CD4-positive, alpha-beta T cell treated with Interleukin-21 for 1 hour (primary cell): ENCODE results near the gene SLC10A1.

Experiments used
- DNase-seq: peaks from one replicate; pipeline ENCODE4 v3.0.0-alpha.2; 2020

SLC10A1 gene

DNA sequence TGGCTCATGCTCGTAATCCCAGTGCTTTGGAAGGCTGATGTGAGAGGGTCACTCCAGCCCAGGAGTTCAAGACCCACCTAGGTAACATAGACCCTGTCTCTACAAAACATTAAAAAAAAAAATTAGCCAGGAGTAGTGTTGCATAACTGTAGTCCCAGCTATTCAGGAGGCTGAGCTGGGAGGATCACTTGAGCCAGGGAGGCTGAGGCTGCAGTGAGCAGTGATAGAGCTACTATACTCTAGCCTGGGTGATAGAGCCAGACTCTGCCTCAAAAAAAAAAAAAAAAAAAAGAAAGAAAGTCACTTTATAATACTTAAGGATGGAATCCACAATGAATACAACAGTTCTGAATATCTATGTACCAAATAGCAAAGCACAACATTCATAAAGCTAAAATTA, 10.2 kb upstream of the SLC10A1 start:
- no peak for DNase-seq

GRCh38 chr14:69804902-69805301, 7.9 kb upstream of the SLC10A1 start:
- no peak for DNase-seq

GRCh38 chr14:69803753-69804152, 6.7 kb upstream of the SLC10A1 start:
- DNase-seq: no peak

- no peak for DNase-seq
Observed at GRCh38 chr14:69798339-69798735, 1.3 kb upstream of the SLC10A1 start.

DNA sequence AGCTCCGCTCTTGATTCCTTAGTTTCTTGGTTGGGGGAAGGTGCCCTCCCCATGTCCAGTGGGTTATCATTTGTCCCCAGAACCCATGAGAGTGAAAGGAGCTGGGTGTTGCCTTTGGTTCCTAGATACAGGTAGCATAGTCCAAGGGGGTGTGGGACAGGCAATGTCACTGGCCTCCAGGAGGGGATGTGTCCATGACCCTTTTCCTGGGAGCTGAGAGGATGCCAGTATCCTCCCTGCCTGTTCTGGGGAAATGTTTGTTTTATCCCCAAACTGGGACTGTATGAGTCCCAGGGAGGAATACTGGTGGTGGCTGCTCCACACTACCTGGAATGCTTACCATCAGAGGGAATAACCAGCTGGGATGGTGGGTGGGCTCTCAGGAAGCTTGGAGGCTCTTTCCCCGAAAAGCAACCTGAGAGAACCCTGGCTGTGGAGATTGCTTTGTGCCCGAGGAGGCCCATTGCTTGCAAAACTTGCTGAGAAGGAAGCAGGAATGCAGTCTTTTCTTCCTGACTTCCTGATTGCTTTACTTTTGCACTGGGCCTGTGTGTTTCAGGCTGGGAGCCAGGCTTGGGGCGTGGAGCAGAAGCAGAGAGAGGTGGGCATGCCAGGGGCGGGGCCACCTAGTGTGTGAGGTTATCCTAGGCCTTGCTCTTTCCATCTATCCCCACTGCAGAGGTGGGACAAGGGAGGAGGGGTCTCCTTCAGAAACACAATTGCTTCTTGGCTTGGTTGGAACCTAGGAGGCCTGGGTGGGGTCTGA, 715 bp upstream of the SLC10A1 start:
- no peak for DNase-seq

- DNase-seq: no peak
Observed at GRCh38 chr14:69795691-69796090, 1.4 kb downstream of the SLC10A1 start.

- no peak for DNase-seq
Observed at GRCh38 chr14:69794791-69795190, 2.2 kb downstream of the SLC10A1 start.

- DNase-seq: no peak
Observed at GRCh38 chr14:69792887-69793421, 4.1 kb downstream of the SLC10A1 start.

- DNase-seq: no peak
Observed at GRCh38 chr14:69789118-69789640, 7.9 kb downstream of the SLC10A1 start.

DNA sequence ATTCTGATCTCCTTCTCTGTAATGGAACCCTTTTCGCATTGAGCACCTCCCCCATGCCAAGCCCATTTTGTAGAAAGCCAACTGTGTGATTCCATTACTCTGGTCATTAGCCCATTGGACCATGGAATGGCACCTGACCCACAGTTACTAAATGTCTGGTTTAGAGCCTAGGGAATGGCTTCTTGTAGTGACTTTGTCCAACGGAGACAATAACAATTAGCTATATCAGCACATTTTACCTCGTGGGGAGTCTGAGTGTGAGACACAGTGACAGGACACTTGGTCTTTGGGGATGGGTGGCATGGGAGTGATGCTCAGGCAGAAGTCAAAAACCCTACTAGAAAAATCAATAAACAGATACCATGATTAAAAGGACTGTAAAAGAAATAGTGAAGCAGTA, 10.4 kb downstream of the SLC10A1 start:
- no peak for DNase-seq

DNA sequence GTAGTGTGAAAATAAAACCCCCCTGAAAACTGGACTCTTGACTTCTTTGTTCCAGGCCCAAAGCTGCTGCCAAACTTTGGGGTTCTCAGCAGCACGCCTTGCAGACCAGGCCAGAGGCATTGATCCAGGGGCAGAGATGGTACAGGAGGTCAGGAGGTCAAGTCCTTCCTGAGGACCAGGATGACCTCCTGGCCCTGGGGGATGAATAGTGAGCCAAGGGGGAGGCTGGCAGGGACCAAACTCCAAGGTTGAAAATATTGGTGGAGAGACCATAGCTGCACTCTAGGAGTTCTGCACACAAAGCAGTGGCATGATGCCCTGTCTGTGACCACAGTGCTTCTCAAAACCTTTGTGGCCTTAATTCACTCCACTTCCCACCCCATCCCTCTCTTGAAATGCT, 12.1 kb downstream of the SLC10A1 start:
- DNase-seq: no peak

DNA sequence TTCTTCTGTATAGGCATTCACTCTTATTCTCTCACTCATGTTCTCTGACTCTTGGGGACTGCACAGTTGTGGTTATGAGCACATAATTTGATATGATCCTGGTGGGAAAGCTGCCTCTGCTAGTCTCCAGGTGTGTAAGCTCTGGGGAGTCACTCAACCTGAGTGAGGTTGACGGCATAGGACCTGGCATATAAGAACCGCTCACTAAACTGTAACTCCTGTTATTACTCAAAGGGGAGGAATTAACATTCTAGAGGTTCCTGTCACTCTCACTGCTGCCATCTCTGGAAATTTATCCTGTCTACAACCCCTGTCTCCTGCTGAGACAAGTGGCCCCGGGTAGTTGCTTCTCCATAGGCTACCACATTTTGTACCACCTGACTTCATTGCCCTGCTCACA, 16.1 kb downstream of the SLC10A1 start:
- DNase-seq: no peak

- no peak for DNase-seq
Observed at GRCh38 chr14:69780092-69780491, 16.9 kb downstream of the SLC10A1 start.

GRCh38 chr14:69779088-69779487, 18.0 kb downstream of the SLC10A1 start:
- DNase-seq: no peak

DNA sequence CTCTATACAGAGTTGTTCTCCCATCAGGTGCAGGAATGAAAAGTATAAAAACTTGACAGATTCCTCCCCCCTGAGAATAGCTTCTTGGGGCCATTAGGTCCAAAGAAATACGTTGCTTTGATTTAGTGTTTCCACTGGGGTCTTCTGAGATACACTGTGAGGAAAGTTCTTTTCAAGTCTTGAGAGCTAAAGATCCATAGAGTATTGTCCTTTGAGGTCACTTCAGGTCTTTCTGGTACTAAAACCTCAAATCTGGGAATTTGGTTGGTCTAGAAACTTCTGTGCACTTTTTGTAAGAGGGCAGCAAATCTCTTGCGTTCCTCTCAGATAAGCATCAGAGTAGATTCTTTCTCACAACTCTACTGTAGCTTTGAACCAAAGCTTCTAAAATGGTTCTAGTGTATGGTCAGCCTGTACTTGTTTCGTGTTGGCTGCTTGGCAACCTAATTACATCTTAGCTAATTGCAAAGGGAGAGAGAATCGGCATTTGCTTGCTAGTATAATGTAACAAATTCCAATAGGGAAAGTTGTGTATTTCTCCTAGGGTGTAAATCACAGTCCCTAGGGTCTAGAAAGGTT, 20.1 kb downstream of the SLC10A1 start:
- no peak for DNase-seq

- DNase-seq: no peak
Observed at GRCh38 chr14:69775012-69775411, 22.0 kb downstream of the SLC10A1 start.

DNA sequence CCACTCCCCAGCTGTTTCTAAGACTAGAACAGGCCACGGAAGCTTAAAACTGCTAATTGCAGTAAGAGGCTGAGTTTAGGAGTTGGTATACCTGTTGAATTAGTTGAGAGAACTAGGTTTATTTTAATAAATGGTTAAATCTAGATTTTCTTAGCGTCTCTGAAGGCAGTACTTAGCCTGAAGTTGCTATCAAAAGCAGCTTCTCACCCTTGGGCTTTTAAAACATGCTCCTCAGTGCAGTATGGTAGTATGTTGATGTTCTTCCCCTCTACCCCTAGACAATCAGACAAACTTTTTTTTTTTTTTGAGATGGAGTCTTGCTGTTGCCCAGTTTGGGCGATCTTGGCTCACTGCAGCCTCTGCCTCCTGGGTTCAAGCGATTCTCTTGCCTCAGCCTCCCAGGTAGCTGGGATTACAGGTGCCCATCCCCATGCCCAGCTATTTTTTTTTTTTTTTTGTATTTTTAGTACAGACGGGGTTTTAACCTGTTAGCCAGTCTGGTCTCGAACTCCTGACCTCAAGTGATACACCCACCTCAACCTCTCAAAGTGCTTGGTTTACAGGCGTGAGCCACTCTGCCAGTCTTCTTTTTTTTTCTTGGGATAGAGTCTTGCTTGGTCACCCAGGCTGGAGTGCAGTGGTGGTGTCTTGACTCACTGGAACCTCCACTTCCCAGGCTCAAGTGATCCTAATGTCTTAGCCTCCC, 23.3 kb downstream of the SLC10A1 start:
- DNase-seq: no peak

DNA sequence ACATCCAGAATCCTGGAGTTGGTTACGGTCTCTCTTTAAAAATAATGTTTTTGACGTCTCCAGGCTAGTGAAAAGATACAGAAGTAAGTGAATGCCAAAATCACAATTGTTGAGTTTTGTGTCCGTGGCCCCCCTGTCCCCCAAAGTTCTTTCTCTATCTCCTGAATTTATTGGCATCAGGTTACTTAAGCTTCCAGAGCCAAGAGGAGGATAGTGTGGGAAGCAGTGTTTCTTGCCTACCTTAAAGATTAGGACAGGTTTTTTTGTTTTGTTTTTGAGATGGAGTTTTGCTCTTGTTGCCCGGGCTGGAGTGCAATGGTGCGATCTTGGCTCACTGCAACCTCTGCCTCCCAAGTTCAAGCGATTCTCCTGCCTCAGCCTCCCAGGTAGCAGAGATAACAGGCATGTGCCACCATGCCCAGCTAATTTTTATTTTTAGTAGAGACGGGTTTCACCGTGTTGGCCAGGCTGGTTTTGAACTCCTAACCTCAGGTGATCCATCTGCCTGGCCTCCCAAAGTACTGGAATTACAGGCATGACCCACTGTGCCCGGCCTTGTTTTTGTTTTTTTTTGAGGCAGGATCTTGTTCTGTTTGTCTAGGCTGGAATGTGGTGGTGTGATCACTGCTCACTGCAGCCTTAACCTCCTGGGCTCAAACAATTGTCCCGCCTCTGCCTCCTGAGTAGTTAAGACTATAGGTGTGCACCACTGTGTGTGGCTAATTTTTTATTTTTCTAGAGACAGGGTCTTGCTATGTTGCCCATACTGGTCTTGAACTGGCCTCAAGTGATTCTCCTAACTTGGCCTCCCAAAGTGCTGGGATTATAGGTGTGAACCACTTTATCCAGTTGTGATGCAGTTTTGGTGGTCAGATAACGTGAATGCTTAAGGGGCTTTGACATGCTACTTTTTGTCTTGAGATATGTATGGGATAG, 24.7 kb downstream of the SLC10A1 start:
- DNase-seq: no peak

DNA sequence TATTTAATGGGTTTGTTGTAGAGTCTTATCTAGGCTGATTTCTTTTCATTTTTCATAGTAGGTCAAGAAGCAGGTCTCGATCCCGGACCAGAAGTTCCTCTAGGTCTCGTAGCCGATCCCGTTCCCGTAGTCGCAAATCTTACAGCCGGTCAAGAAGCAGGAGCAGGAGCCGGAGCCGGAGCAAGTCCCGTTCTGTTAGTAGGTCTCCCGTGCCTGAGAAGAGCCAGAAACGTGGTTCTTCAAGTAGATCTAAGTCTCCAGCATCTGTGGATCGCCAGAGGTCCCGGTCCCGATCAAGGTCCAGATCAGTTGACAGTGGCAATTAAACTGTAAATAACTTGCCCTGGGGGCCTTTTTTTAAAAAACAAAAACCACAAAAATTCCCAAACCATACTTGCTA, 25.9 kb downstream of the SLC10A1 start:
- DNase-seq: no peak

DNA sequence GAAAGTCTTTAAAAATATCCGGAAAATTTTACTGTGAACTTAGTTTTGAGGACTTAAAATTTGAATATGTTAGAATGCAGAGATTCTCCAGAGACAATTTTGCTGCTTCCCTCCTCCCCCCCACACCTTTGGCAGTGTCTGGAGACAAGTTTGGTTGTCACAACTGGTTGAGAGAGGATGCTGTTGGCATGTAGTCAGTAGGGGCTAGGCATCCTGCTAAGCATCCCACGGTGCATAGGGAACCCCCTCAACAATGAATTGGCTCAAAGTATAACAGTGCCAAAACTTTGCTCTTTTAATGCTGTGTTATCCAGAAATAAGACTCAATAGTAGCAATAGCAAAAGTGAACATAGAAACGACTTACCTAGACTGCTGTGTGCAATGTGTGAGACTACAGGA, 26.5 kb downstream of the SLC10A1 start:
- DNase-seq: no peak

GRCh38 chr14:69769623-69770022, 27.4 kb downstream of the SLC10A1 start:
- no peak for DNase-seq

- DNase-seq: no peak
Observed at GRCh38 chr14:69768873-69769272, 28.2 kb downstream of the SLC10A1 start.
